IPS-18a (cell line): ENCODE data around the gene CHGA.

Source experiments
- H3K27ac ChIP-seq: one replicate; pipeline ENCODE4 v1.5.1; 2013; ENCODE audit warnings: low read length
- H3K27me3 ChIP-seq: one replicate; pipeline ENCODE4 v1.6.1; 2013; ENCODE audit warnings: mild to moderate bottlenecking, low read length; ENCODE audit not compliant: control insufficient read depth, insufficient read depth
- H3K36me3 ChIP-seq: one replicate; pipeline ENCODE4 v1.6.1; 2013; ENCODE audit warnings: low read depth, low read length; ENCODE audit not compliant: control insufficient read depth
- H3K4me1 ChIP-seq: one replicate; pipeline ENCODE4 v1.6.1; 2013; ENCODE audit warnings: low read depth, low read length; ENCODE audit not compliant: control insufficient read depth
- H3K4me3 ChIP-seq: one replicate; pipeline ENCODE4 v1.5.1; 2013; ENCODE audit warnings: low read length
- H3K9ac ChIP-seq: one replicate; pipeline ENCODE4 v1.6.1; 2013; ENCODE audit warnings: mild to moderate bottlenecking, low read length, moderate library complexity
- H3K9me3 ChIP-seq: one replicate; pipeline ENCODE4 v1.6.1; 2013; ENCODE audit warnings: low read depth, low read length; ENCODE audit not compliant: control insufficient read depth

The CHGA gene

DNA sequence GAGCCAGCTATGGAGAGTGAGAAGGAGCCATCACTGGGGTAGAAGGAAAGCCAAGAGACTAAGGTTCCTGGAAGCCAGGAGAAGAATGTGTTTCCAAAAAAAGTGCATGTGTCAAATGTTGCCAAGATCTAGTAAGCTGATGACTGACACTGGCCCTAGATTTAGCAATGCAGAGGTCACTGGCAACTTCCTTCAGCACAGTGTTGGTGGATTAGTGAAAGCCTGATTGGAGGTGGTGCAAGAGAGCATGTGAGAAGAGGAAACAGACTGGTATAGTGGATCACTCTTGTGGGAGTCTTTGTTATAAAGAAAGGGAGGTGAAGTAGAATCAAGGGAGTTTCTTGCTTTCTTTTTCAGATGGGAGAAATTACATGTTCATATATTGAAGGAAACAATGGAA, 34.1 kb upstream of the CHGA start:
- H3K4me3 ChIP-seq: no peak overlapping the region
- H3K4me1 ChIP-seq: no peaks in the 10 kb centered on the region
- H3K9ac ChIP-seq: no peak overlapping the region
- no peaks in the 10 kb centered on the region for H3K27me3 ChIP-seq
- no peaks in the 10 kb centered on the region for H3K36me3 ChIP-seq
- H3K27ac ChIP-seq: no peak overlapping the region
- no peaks in the 10 kb centered on the region for H3K9me3 ChIP-seq

GRCh38 chr14:92890830-92891588, 31.9 kb upstream of the CHGA start:
- H3K9me3 ChIP-seq: no peaks in the 10 kb centered on the region
- no peaks in the 10 kb centered on the region for H3K36me3 ChIP-seq
- no peaks in the 10 kb centered on the region for H3K4me1 ChIP-seq
- no peaks in the 10 kb centered on the region for H3K27me3 ChIP-seq
- H3K27ac ChIP-seq: no peak overlapping the region
- H3K4me3 ChIP-seq: no peak overlapping the region
- no peak overlapping the region for H3K9ac ChIP-seq

DNA sequence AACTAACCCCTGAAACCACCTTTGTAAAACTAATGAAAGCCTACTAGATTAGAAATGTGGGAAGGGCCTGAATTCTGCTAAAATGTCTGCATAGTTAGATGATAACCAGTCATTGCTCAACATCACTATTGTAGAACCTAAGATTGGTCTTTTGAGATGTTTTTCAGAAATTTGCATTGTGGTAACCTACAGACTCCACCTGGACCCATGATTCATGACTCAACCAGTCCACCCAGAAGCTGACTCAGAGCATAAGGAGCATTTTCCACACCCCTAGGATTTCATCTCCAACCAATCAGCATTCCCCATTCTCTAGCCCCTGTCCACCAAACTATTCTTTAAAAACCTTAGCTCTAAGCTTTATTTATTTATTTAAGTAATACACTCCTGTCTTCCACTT, 30.4 kb upstream of the CHGA start:
- Histone ChIP-seq H3K27ac (no peak overlapping the region), H3K9me3 (no peaks in the 10 kb centered on the region), H3K36me3 (no peaks in the 10 kb centered on the region), H3K9ac (no peak overlapping the region), H3K27me3 (no peaks in the 10 kb centered on the region), H3K4me3 (no peak overlapping the region), H3K4me1 (no peaks in the 10 kb centered on the region)

- no peak overlapping the region for H3K4me3 ChIP-seq
- H3K9ac ChIP-seq: no peak overlapping the region
- H3K27ac ChIP-seq: no peak overlapping the region
- H3K9me3 ChIP-seq: no peaks in the 10 kb centered on the region
- no peaks in the 10 kb centered on the region for H3K27me3 ChIP-seq
- H3K36me3 ChIP-seq: no peaks in the 10 kb centered on the region
- no peaks in the 10 kb centered on the region for H3K4me1 ChIP-seq
These were observed 27.5 kb upstream of the CHGA start for GRCh38 chr14:92895352-92895878.

GRCh38 chr14:92897922-92898565, 24.9 kb upstream of the CHGA start:
- no peak overlapping the region for H3K4me3 ChIP-seq
- no peak overlapping the region for H3K27ac ChIP-seq
- H3K9me3 ChIP-seq: no peaks in the 10 kb centered on the region
- no peaks in the 10 kb centered on the region for H3K4me1 ChIP-seq
- no peak overlapping the region for H3K9ac ChIP-seq
- no peaks in the 10 kb centered on the region for H3K36me3 ChIP-seq
- H3K27me3 ChIP-seq: peaks cover 12% of the 10 kb centered on the region

- H3K4me1 ChIP-seq: no peaks in the 10 kb centered on the region
- H3K27me3 ChIP-seq: peaks cover 17% of the 10 kb centered on the region
- H3K4me3 ChIP-seq: no peak overlapping the region
- H3K9me3 ChIP-seq: no peaks in the 10 kb centered on the region
- no peaks in the 10 kb centered on the region for H3K36me3 ChIP-seq
- no peak overlapping the region for H3K9ac ChIP-seq
- no peak overlapping the region for H3K27ac ChIP-seq
These were observed 24.3 kb upstream of the CHGA start for GRCh38 chr14:92898566-92899131.

DNA sequence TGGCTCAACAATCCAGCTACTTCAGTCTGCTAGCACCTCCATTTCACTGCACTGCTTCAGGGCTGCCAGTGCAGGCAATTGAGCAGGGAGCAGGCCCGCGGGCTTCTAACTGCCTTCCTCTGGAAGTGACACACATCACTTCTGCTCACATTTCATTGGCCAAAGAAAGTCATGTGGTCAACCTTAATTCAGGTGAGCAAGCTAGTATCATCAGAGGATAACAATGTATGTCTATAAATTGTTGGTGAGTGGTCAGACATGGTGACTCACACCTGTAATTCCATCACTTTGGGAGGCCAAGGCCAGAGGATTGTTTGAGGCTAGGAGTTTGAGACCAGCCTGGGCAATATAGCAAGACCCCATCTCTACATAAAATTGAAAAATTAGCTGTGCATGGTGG, 22.3 kb upstream of the CHGA start:
- Histone ChIP-seq H3K9ac (no peak overlapping the region), H3K27me3 (peaks cover 17% of the 10 kb centered on the region), H3K4me1 (no peaks in the 10 kb centered on the region)

GRCh38 chr14:92902191-92902590, 20.8 kb upstream of the CHGA start:
- Histone ChIP-seq H3K9me3 (no peaks in the 10 kb centered on the region), H3K9ac (no peak overlapping the region), H3K27ac (no peak overlapping the region), H3K4me3 (no peak overlapping the region), H3K27me3 (peaks cover 17% of the 10 kb centered on the region), H3K4me1 (no peaks in the 10 kb centered on the region), H3K36me3 (no peaks in the 10 kb centered on the region)

More for the DNA sequence above, 22.3 kb upstream of the CHGA start:
- no peaks in the 10 kb centered on the region for H3K36me3 ChIP-seq
- H3K27ac ChIP-seq: no peak overlapping the region
- no peak overlapping the region for H3K4me3 ChIP-seq
- H3K9me3 ChIP-seq: no peaks in the 10 kb centered on the region

- peaks cover 17% of the 10 kb centered on the region for H3K27me3 ChIP-seq
- H3K9me3 ChIP-seq: no peaks in the 10 kb centered on the region
These were observed 20.2 kb upstream of the CHGA start for GRCh38 chr14:92902726-92903125.

DNA sequence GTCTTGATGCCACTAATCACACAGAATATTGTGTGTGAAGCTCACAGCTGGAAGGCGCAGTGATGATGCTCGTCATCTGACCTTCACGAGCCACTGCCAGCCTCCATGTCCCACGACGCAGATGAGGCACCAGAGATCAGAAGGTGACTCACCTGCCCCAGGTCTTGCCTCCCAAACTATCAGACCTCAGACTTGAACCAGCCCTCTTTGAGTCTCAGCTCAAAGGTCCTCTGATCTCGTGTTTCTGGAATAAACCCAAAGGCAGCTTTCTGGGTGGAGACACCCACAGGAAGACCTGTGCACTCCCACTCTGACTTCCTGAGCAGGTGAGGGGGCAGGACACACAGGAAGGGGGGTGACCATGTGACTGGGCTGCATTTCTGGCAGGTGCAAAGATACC, 19.6 kb upstream of the CHGA start:
- Histone ChIP-seq H3K27ac (no peak overlapping the region), H3K36me3 (no peaks in the 10 kb centered on the region), H3K4me1 (no peaks in the 10 kb centered on the region), H3K27me3 (peaks cover 17% of the 10 kb centered on the region), H3K9me3 (no peaks in the 10 kb centered on the region), H3K9ac (no peak overlapping the region), H3K4me3 (no peak overlapping the region)

More at GRCh38 chr14:92902726-92903125, 20.2 kb upstream of the CHGA start:
- Histone ChIP-seq H3K9ac (no peak overlapping the region), H3K36me3 (no peaks in the 10 kb centered on the region), H3K4me1 (no peaks in the 10 kb centered on the region), H3K27ac (no peak overlapping the region), H3K4me3 (no peak overlapping the region)

DNA sequence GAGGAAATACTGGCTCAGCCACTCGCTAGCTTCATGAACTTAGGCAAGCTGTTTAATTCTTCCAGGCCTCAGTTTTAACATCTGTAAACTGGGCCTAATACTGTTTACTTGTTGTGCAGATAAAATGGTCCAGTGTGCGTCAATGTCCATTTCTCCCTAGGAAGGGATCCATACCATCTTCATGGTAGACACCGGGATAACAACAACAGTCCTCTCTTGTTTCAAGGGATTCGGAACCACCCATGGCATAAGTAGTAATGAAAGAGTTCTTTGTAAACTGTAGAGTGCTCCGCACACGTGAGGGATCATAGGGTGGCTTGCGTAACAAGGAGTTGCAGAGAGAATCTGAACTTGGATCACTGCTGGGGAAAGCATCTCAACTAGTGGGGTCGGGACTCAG, 17.3 kb upstream of the CHGA start:
- H3K36me3 ChIP-seq: no peaks in the 10 kb centered on the region

More for the DNA sequence above, 17.3 kb upstream of the CHGA start:
- no peak overlapping the region for H3K9ac ChIP-seq
- H3K9me3 ChIP-seq: no peaks in the 10 kb centered on the region
- no peaks in the 10 kb centered on the region for H3K4me1 ChIP-seq
- H3K27ac ChIP-seq: no peak overlapping the region
- H3K27me3 ChIP-seq: peaks cover 17% of the 10 kb centered on the region
- H3K4me3 ChIP-seq: no peak overlapping the region
